GM12891 (cell line): ENCODE results near the gene MTG1.

Experiments
- PAX5 ChIP-seq: IDR thresholded peaks from 2 replicates; pipeline ENCODE4 v1.6.1; 2011; ENCODE audit warnings: low read length, moderate library complexity, mild to moderate bottlenecking; ENCODE audit not compliant: insufficient read depth, severe bottlenecking
- POLR2A ChIP-seq: IDR thresholded peaks from 2 replicates; pipeline ENCODE4 v1.6.1; 2011; ENCODE audit warnings: low read depth, low read length, control low read depth
- POLR2AphosphoS5 ChIP-seq: IDR thresholded peaks from 2 replicates; pipeline ENCODE4 v1.6.1; 2011; ENCODE audit warnings: low read depth, low read length, control low read depth
- POU2F2 ChIP-seq: IDR thresholded peaks from 2 replicates; pipeline ENCODE4 v1.6.1; 2011; ENCODE audit warnings: low read depth, mild to moderate bottlenecking, control low read depth, low read length, moderate library complexity
- SPI1 ChIP-seq: IDR thresholded peaks from 2 replicates; pipeline ENCODE4 v1.6.1; 2011; ENCODE audit warnings: low read depth, low read length, control low read depth
- TAF1 ChIP-seq: IDR thresholded peaks from 2 replicates; pipeline ENCODE4 v1.6.1; 2011; ENCODE audit warnings: low read depth, low read length, control low read depth

- no peak for TF ChIP-seq POLR2AphosphoS5
- no peak for TF ChIP-seq PAX5
- TF ChIP-seq POLR2A = no peak
- TF ChIP-seq SPI1 = no peak
- no peak for TF ChIP-seq TAF1
- no peak for TF ChIP-seq POU2F2
Measured at GRCh38 chr10:133377025-133377817, 16.7 kb upstream of the MTG1 start.
